GM23248 (cell line): Measurements from ENCODE around the gene MAP3K14. TPM values are rescaled to one million over a fixed set of nuclear protein-coding genes. Genes with fewer than 3 reads are reported as not detected.
A peak's percentile ranks its signal among the peaks of the same experiment; 100 is the strongest.

Experiments used
- DNase-seq: peaks from one replicate; pipeline ENCODE4 v3.0.0-alpha.2; 2015
- H2AFZ ChIP-seq: fragments of 200-600 bp; sonication (generic); 2 replicates; pipeline ENCODE4 v1.6.1; 2016; ENCODE audit warnings: antibody characterized with exemption
- H3F3A ChIP-seq: fragments of 200-600 bp; sonication (generic); 2 replicates; pipeline ENCODE4 v1.6.1; 2016; ENCODE audit warnings: mild to moderate bottlenecking, antibody characterized with exemption, mixed run types; ENCODE audit not compliant: insufficient read depth
- H3K27ac ChIP-seq: fragments of 200-600 bp; sonication (generic); 2 replicates; pipeline ENCODE4 v1.5.1; 2016; ENCODE audit warnings: mild to moderate bottlenecking
- H3K27me3 ChIP-seq: fragments of 200-600 bp; sonication (generic); replicated peaks from 2 replicates; pipeline ENCODE4 v1.6.1; 2016; ENCODE audit warnings: mild to moderate bottlenecking; ENCODE audit not compliant: insufficient read depth
- H3K36me3 ChIP-seq: fragments of 200-600 bp; sonication (generic); 2 replicates; pipeline ENCODE4 v1.6.1; 2016; ENCODE audit warnings: low read depth, mild to moderate bottlenecking
- H3K4me1 ChIP-seq: fragments of 200-600 bp; sonication (generic); 2 replicates; pipeline ENCODE4 v1.6.1; 2016; ENCODE audit warnings: mild to moderate bottlenecking; ENCODE audit not compliant: insufficient read depth
- H3K4me2 ChIP-seq: fragments of 200-600 bp; sonication (generic); one replicate; pipeline ENCODE4 v1.6.1; 2016; ENCODE audit warnings: mild to moderate bottlenecking; ENCODE audit not compliant: unreplicated experiment
- H3K4me3 ChIP-seq: fragments of 200-600 bp; sonication (generic); 2 replicates; pipeline ENCODE4 v1.5.1; 2016; ENCODE audit warnings: mild to moderate bottlenecking
- H3K79me2 ChIP-seq: fragments of 200-600 bp; sonication (generic); 2 replicates; pipeline ENCODE4 v1.6.1; 2016; ENCODE audit warnings: mild to moderate bottlenecking; ENCODE audit not compliant: insufficient read depth
- H3K9ac ChIP-seq: fragments of 200-600 bp; sonication (generic); 2 replicates; pipeline ENCODE4 v1.6.1; 2016; ENCODE audit warnings: mild to moderate bottlenecking
- H3K9me2 ChIP-seq: fragments of 200-600 bp; sonication (generic); 2 replicates; pipeline ENCODE4 v1.6.1; 2016; ENCODE audit warnings: mixed run types, mild to moderate bottlenecking, moderate library complexity; ENCODE audit not compliant: insufficient read depth
- H3K9me3 ChIP-seq: fragments of 200-600 bp; sonication (generic); one replicate; pipeline ENCODE4 v1.6.1; 2017; ENCODE audit warnings: low read depth
- H4K20me1 ChIP-seq: fragments of 200-600 bp; sonication (generic); 2 replicates; pipeline ENCODE4 v1.6.0; 2016; ENCODE audit not compliant: insufficient read depth
- EZH2 ChIP-seq: fragments of 200-600 bp; sonication (generic); IDR thresholded peaks from 2 replicates; pipeline ENCODE4 v1.6.1; 2018; ENCODE audit warnings: antibody characterized with exemption, mild to moderate bottlenecking; ENCODE audit not compliant: insufficient read depth, poor library complexity, severe bottlenecking
- EZH2phosphoT487 ChIP-seq: fragments of 200-600 bp; sonication (generic); IDR thresholded peaks from 2 replicates; pipeline ENCODE4 v1.6.1; 2018; ENCODE audit warnings: antibody characterized with exemption, moderate library complexity, mild to moderate bottlenecking, low read depth; ENCODE audit not compliant: insufficient read depth
- WGBS, 2 experiments: methylation state at CpG; one replicate each; pipeline ENCODE4 v1.1.6; 2015 to 2017; ENCODE audit warnings: low lambda C conversion rate in 2 of 2, low coverage in 1 of 2; ENCODE audit errors: missing lambda C conversion rate in 2 of 2; 5-methylcytosine and 5-hydroxymethylcytosine counted together
- in situ Hi-C: fragments of 300-500 bp; cut with MboI; formaldehyde crosslinking; loops from 2 replicates; pipeline ENCODE4 v1.15.0; 2020
- polyA plus RNA-seq: library from polyadenylated mRNA; unstranded; fragments of >200 nt; fragmentation: Nextera tagmentation; extraction: Ambion mirVana; gene quantifications from 2 replicates; pipeline ENCODE4 v1.2.1, GENCODE V29; 2016
- total RNA-seq: library from RNA; depleted of rRNA; stranded (reverse); fragments of >200 nt; shearing (Covaris generic); gene quantifications from 2 replicates; pipeline ENCODE4 v1.2.3, GENCODE V29; 2014; rRNA removed

MAP3K14 gene
- total and polyA plus RNA-seq, 2 experiments from 2014 or later, result 3.4 to 4.2 TPM

DNA sequence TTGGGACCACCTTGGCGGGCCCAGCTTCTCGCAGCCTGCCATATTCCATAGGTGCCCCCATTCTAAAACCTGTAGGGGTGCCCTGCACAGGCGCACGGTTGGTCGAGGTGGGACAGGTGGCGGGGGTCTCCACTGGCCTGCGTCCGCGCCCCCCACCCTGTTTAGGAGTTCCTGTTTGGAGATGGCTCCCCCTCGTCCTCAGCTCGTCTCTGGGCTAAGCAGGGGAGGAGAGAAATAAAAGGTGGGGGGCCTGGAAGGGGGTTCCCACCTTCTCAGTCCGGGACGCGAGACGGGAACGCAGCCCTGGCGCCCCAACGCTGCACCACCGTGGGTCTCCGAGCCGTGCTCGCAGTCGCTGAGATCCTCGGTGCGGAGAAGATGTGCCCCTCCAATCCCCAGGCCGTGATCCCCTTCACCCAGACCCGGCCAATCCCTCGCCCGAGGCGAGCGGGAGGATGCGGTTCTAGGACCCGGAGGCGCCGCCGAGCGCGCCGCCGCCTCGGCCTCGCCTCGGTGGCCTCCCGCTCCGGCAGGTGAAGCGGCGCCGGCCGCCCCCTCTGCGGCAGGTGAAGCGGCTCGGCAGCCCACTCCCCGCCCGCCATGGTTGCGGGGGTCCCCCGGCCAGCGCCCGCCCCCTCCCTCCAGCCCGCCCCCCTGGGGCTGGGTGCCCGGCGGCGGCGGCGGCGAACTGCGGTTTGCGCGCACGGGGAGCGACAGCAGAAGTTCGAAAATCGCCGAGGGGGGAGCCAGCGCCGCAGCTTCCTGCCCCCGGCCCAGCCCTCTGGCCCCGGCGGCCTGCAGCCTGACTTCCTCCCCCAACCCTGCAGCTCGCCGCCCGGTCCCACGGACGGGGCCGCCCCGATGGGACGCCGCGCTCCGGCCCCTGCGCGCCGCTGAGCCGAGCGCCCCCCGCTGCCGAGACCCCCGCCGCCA, 95.5 kb downstream of the MAP3K14 start, which contains the start of gene FMNL1:
Gene FMNL1, plus strand, starts transcription at position 805 of the 933 bp plus-strand sequence. CDS start 240 bp downstream, outside the sequence.
- peak; percentile 48 for DNase-seq
- WGBS, 2 experiments, result 12 to 25% methylated on average over 43 to 49 of the region's 98 CpGs
- H3K36me3 ChIP-seq, result no peaks in the 10 kb centered on the region
- peak within 1 kb of the TSS; percentile 76 for H3K4me3 ChIP-seq
- H4K20me1 ChIP-seq, result no peaks in the 10 kb centered on the region
- no peaks in the 10 kb centered on the region for H3K9me2 ChIP-seq
- peak within 1 kb of the TSS; percentile 59 for H3K4me2 ChIP-seq
- H3K27ac ChIP-seq, result no peak within 1 kb of the TSS
- in situ Hi-C loops, result loop anchor here (10.0 kb wide), 1 partner anchor 173 kb away; no protein-coding TSS in a partner anchor
- no peaks in the 10 kb centered on the region for H3K27me3 ChIP-seq
- H3F3A ChIP-seq, result 0 out of 2 replicates have a peak, but pooled peaks cover 10% of the 10 kb centered on the region
- H3K79me2 ChIP-seq, result no peaks in the 10 kb centered on the region
- H3K4me1 ChIP-seq, result 0 out of 2 replicates have a peak, but pooled peaks cover 5% of the 10 kb centered on the region
- peak within 1 kb of the TSS; percentile 67 for H2AFZ ChIP-seq
- TF ChIP-seq EZH2phosphoT487 (no peak), EZH2 (no peak)
- no peaks in the 10 kb centered on the region for H3K9me3 ChIP-seq
- peak within 1 kb of the TSS; percentile 65 for H3K9ac ChIP-seq

DNA sequence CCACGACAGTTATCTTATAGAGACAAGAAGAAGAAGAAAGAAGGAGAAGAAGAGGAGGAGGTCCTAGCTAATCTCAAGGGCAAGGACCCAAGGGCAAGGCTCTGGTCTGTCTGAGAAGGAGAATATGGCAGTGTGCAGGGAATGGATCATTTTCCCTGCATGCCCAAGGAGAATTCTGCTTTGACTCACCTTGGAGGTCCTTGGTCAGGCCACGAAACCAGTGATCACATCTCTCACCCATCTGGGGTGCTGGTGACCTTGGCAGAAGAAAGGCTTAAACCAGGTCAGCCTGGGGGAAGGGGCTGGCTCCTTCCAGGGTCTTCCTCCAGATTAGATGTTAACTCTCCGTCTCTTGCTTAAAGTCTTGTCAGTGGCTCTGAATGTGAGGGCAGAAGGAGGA, 96.7 kb downstream of the MAP3K14 start:
- WGBS, 2 experiments, result 85 to 90% methylated on average over 3 of the region's 3 CpGs
- in situ Hi-C loops, result loop anchor here (10.0 kb wide), 1 partner anchor 175 kb away; no protein-coding TSS in a partner anchor
- no peak overlapping the region for H2AFZ ChIP-seq
- H4K20me1 ChIP-seq, result no peaks in the 10 kb centered on the region
- H3K4me2 ChIP-seq, result no peak overlapping the region
- no peaks in the 10 kb centered on the region for H3K9me2 ChIP-seq
- H3K27me3 ChIP-seq, result no peaks in the 10 kb centered on the region
- no peak overlapping the region for H3K4me3 ChIP-seq
- no peak for TF ChIP-seq EZH2
- no peak for TF ChIP-seq EZH2phosphoT487
- no peak for DNase-seq
- H3K79me2 ChIP-seq, result no peaks in the 10 kb centered on the region
- 0 out of 2 replicates have a peak, but pooled peaks cover 10% of the 10 kb centered on the region for H3F3A ChIP-seq
- H3K9ac ChIP-seq, result no peak overlapping the region
- 0 out of 2 replicates have a peak, but pooled peaks cover 5% of the 10 kb centered on the region for H3K4me1 ChIP-seq
- no peaks in the 10 kb centered on the region for H3K36me3 ChIP-seq
- H3K9me3 ChIP-seq, result no peaks in the 10 kb centered on the region
- H3K27ac ChIP-seq, result no peak overlapping the region

DNA sequence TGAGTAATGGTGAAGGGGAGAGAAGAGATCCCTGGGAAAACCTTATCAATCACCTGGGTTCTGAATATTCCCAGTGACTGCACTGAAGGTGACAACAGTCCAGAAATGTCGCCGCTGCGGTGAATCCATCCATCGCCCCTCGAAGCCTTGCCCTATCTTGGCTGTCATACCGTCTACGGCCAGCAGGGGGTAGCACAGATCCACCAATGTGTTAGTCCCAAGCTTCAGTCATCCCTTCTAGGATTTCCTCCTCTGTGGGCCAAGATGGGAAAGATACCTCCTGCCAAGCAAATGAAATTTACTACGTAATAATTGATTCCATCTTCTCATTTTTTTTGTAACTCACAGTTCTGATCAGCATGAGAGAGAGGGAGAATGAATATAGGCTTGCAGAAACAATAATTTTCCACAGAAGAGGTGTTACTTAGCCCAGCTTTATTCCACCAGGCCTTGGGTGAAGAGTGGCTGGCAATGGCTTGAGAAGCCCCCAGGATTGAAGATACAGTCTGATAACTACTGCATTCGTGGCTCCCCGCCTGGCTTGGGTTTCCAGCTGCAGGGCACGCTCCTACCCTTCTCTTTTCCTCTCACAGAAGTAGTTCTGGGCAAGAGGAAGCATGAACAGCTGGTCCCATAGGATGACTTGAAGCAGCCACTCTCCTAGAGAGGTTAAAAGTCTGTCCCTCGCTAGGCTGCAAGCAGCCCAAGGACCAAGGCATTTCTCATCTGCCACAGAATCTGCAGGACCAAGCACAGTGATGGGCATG, 97.7 kb downstream of the MAP3K14 start:
- DNase-seq, result peak; percentile 83
- 0 out of 2 replicates have a peak, but pooled peaks cover 5% of the 10 kb centered on the region for H3K4me1 ChIP-seq
- 7 to 9% methylated on average over 12 of the region's 12 CpGs for WGBS, 2 experiments
- in situ Hi-C loops, result no loop called here
- no peaks in the 10 kb centered on the region for H4K20me1 ChIP-seq
- H2AFZ ChIP-seq, result peak overlapping the region; percentile 57
- H3K36me3 ChIP-seq, result no peaks in the 10 kb centered on the region
- H3K4me3 ChIP-seq, result peak overlapping the region; percentile 33
- H3K27ac ChIP-seq, result no peak overlapping the region
- H3K79me2 ChIP-seq, result no peaks in the 10 kb centered on the region
- no peak for TF ChIP-seq EZH2phosphoT487
- no peak for TF ChIP-seq EZH2
- no peak overlapping the region for H3K9ac ChIP-seq
- H3F3A ChIP-seq, result 0 out of 2 replicates have a peak, but pooled peaks cover 10% of the 10 kb centered on the region
- H3K4me2 ChIP-seq, result peak overlapping the region; percentile 74
- H3K27me3 ChIP-seq, result no peaks in the 10 kb centered on the region
- no peaks in the 10 kb centered on the region for H3K9me3 ChIP-seq
- H3K9me2 ChIP-seq, result no peaks in the 10 kb centered on the region

Other genes starting within 250 kb of the MAP3K14 start
- gene PLCD3, start 184.5 kb downstream of the MAP3K14 start, total RNA-seq, result 30.2 and 48.3 TPM in 2 replicates
- 17.1 and 19.7 TPM in 2 replicates for gene PLCD3, start 184.5 kb downstream of the MAP3K14 start, polyA plus RNA-seq
- gene ACBD4, start 181.3 kb downstream of the MAP3K14 start, total RNA-seq, result 2.1 and 2.9 TPM in 2 replicates
- gene ACBD4, start 181.3 kb downstream of the MAP3K14 start, polyA plus RNA-seq, result 4.3 and 4.6 TPM in 2 replicates
- gene HEXIM1, start 168.5 kb downstream of the MAP3K14 start, total RNA-seq, result 11.6 and 16.2 TPM in 2 replicates
- 9.5 and 10.6 TPM in 2 replicates for gene HEXIM1, start 168.5 kb downstream of the MAP3K14 start, polyA plus RNA-seq
- gene HEXIM2, start 155.1 kb downstream of the MAP3K14 start, total RNA-seq, result 2.0 and 4.8 TPM in 2 replicates
- 4.7 and 8.6 TPM in 2 replicates for gene HEXIM2, start 155.1 kb downstream of the MAP3K14 start, polyA plus RNA-seq
- 4.2 and 10.5 TPM in 2 replicates for gene FMNL1, start 95.1 kb downstream of the MAP3K14 start, total RNA-seq
- 1.4 and 1.7 TPM in 2 replicates for gene FMNL1, start 95.1 kb downstream of the MAP3K14 start, polyA plus RNA-seq
- gene SPATA32, start 54.9 kb downstream of the MAP3K14 start, total RNA-seq, result not detected in 2 replicates
- not detected in 2 replicates for gene SPATA32, start 54.9 kb downstream of the MAP3K14 start, polyA plus RNA-seq
- gene ARHGAP27, start 115.8 kb upstream of the MAP3K14 start, total RNA-seq, result 1.3 and 3.4 TPM in 2 replicates
- gene ARHGAP27, start 115.8 kb upstream of the MAP3K14 start, polyA plus RNA-seq, result 0.33 and 0.59 TPM in 2 replicates
- gene PLEKHM1, start 173.7 kb upstream of the MAP3K14 start, total RNA-seq, result 19.1 and 26.0 TPM in 2 replicates
- 15.3 and 18.6 TPM in 2 replicates for gene PLEKHM1, start 173.7 kb upstream of the MAP3K14 start, polyA plus RNA-seq